Kidney epithelial cell (primary cell): ENCODE results near the gene RAD21L1. TPM values are rescaled to one million over a fixed set of nuclear protein-coding genes. Genes with fewer than 3 reads are reported as not detected.
"Not testable (repeated sequence)": the region's sequence is repeated elsewhere in the genome, so short reads cannot be mapped to it uniquely, and the experiment has no call there.

Experiments
- DNase-seq: peaks from one replicate; pipeline ENCODE4 v3.0.0-alpha.2; 2010; ENCODE audit warnings: low read depth
- H3K27me3 ChIP-seq: 2 replicates; pipeline ENCODE4 v1.6.0; 2011; ENCODE audit warnings: low read length; ENCODE audit not compliant: control insufficient read depth, insufficient read depth
- H3K36me3 ChIP-seq: 2 replicates; pipeline ENCODE4 v1.5.1; 2011; ENCODE audit warnings: low read length; ENCODE audit not compliant: control insufficient read depth, insufficient read depth
- H3K4me3 ChIP-seq: 2 replicates; pipeline ENCODE4 v1.5.1; 2011; ENCODE audit warnings: low read depth, mild to moderate bottlenecking, control low read depth, low read length
- CTCF ChIP-seq: IDR thresholded peaks from 2 replicates; pipeline ENCODE4 v1.5.1; 2011; ENCODE audit warnings: mild to moderate bottlenecking, moderate library complexity, low read length, control low read depth, inconsistent platforms; ENCODE audit not compliant: insufficient read depth, poor library complexity, severe bottlenecking
- total RNA-seq: library from RNA; depleted of rRNA; stranded (reverse); fragments of >200 nt; gene quantifications from 2 replicates; pipeline ENCODE4 v1.2.3, GENCODE V29; 2015

The RAD21L1 gene
- total RNA-seq, 1 donor from 2014 or later, result not detected

GRCh38 chr20:1242099-1242498, 16.3 kb downstream of the RAD21L1 start:
- Histone ChIP-seq H3K36me3 (no peaks in the 10 kb centered on the region), H3K27me3 (no peaks in the 10 kb centered on the region), H3K4me3 (no peak overlapping the region)
- DNase-seq, result no peak
- no peak for TF ChIP-seq CTCF

- H3K36me3 ChIP-seq, result no peaks in the 10 kb centered on the region
- DNase-seq, result peak; percentile 84
- H3K4me3 ChIP-seq, result no peak overlapping the region
- H3K27me3 ChIP-seq, result no peaks in the 10 kb centered on the region
- no peak for TF ChIP-seq CTCF
Observed at GRCh38 chr20:1242530-1242929, 16.7 kb downstream of the RAD21L1 start.

- TF ChIP-seq CTCF, result no peak
- H3K27me3 ChIP-seq, result no peaks in the 10 kb centered on the region
- no peaks in the 10 kb centered on the region for H3K36me3 ChIP-seq
- H3K4me3 ChIP-seq, result no peak overlapping the region
- no peak for DNase-seq
Observed at GRCh38 chr20:1245578-1245977, 19.7 kb downstream of the RAD21L1 start.

GRCh38 chr20:1247689-1248088, 21.8 kb downstream of the RAD21L1 start:
- no peaks in the 10 kb centered on the region for H3K27me3 ChIP-seq
- no peak overlapping the region for H3K4me3 ChIP-seq
- TF ChIP-seq CTCF, result no peak
- H3K36me3 ChIP-seq, result no peaks in the 10 kb centered on the region
- no peak for DNase-seq

GRCh38 chr20:1250282-1250681, 24.4 kb downstream of the RAD21L1 start:
- not testable (repeated sequence) for DNase-seq, H3K27me3 ChIP-seq, H3K36me3 ChIP-seq, H3K4me3 ChIP-seq

- no peak for DNase-seq
- H3K4me3 ChIP-seq, result no peak overlapping the region
- TF ChIP-seq CTCF, result no peak
- no peaks in the 10 kb centered on the region for H3K36me3 ChIP-seq
- no peaks in the 10 kb centered on the region for H3K27me3 ChIP-seq
Observed at GRCh38 chr20:1252416-1252815, 26.6 kb downstream of the RAD21L1 start.
